GM19324 (cell line): ENCODE results near the gene VPS35L.

Source experiments
- ATAC-seq: cut with Tn5 transposase; IDR thresholded peaks from one replicate; pipeline ENCODE4 v1.9.1; 2021; ENCODE audit warnings: mild to moderate bottlenecking, moderate library complexity; ENCODE audit not compliant: unreplicated experiment, low FRiP score

Gene VPS35L

DNA sequence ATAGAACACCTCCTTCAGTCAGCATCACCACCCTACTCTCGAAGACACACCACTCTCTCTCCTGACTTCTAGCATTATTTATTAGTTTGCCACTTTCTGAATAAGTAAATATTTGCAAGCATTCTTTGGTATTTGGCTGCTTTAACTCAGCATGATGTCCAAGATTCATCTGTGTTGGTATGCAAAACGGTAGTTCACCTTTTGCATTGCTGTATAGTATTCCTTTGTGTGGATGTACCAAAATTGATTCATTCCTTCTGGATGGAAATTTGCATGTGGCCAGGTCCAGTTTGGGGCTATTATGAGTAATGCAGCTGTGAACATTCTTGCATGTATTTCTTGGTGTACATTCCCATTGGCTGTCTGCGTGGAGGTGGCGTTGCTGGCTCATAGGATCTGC lies 129.7 kb downstream of the VPS35L start:
- ATAC-seq: no peak

GRCh38 chr16:19687279-19687678 lies 131.8 kb downstream of the VPS35L start:
- ATAC-seq: no peak

DNA sequence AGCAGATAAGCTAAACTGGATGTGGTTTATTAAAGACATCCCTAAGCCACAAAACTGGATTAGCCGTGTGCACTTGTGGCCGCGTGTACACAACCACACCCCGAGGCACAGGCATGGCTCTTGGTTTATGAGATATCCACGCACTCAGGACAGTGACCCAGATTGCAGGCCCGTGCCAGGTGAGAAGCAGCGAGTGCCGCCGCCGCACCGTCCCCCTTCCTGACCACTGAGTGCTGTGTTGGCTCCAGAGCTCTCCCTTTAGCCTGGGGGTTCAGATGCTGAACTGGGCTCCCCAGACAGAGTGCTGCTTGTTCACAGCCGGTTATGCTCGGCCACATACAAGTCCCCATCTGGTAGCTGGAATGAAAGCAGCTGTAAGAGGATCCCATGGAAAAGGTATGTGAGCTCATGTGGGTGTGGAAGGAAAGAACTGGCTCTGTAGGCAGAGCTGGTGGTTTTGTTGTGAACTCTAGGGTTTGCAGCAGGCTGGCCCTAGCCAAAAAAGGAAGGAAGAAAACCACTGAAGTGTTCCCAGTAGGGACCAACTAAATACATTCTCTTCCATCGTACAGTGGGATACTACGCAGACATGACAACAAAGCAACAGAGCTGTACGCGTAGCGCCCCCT lies 133.0 kb downstream of the VPS35L start:
- ATAC-seq: no peak

DNA sequence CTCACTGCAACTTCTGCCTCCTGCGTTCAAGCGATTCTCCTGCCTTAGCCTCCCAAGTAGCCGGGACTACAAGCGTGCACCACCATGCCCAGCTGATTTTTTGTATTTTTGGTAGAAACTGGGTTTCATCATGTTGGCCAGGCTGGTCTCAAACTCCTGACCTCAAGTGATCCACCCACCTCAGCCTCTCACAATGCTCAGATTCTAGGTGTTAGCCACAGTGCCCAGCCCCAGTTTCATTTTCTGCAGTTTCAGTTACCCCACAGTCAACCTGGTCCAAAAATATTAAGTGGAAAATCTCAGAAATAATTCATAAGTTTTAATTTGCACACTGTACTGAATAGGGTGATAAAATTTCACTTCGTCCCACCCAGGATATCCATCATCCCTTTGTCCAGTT lies 133.8 kb downstream of the VPS35L start:
- ATAC-seq: no peak

GRCh38 chr16:19690196-19690595 lies 134.7 kb downstream of the VPS35L start:
- ATAC-seq: no peak

DNA sequence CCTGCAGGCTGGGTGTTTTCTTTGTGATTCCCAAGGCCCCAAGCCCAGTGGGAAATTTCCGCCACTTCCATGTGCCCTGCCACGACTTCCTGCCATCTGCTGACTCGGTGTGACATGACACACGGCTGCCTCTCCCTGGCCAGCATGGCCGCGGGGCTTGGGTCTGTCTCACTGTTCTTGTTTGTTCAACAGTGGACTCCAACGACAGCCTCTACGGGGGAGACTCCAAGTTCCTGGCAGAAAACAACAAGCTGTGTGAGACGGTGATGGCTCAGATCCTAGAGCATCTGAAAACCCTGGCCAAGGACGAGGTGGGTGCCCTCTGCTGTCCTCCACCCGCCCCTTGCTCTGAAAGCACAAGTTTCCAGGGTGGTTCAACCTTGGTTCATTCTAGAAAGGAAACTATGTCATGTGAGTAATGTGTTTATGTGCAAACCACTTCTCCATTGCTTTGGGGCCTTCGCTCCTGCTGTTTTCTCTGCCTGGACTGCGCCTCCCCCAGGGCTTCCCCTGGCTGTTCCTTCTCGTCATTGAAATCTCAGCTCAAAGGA lies 135.7 kb downstream of the VPS35L start:
- no peak for ATAC-seq

GRCh38 chr16:19694989-19695388 lies 139.5 kb downstream of the VPS35L start:
- no peak for ATAC-seq

DNA sequence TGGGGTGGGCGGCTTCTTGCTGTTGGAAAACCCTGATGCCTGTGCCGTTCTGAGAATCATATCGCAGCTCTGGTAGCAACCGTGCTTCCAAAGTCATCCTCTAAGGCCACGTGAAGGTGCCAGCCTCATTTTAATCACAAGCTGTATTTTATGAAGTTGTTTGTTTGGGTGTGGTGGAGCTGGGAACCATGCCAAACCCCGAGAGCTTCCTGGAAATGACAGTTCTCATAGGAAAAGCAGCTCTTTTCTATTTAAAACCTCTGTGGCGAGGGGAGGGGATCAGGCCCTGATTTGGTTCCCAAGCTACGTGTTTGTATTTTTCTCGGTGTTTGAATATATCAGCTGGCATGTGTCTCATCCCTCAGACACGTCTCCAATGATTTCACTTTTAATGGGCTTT lies 140.8 kb downstream of the VPS35L start:
- no peak for ATAC-seq

- ATAC-seq: no peak
Measured at GRCh38 chr16:19696961-19697360, 141.5 kb downstream of the VPS35L start.

GRCh38 chr16:19697756-19698318 lies 142.3 kb downstream of the VPS35L start:
- ATAC-seq: no peak

GRCh38 chr16:19698480-19699465 lies 143.3 kb downstream of the VPS35L start:
- ATAC-seq: no peak

DNA sequence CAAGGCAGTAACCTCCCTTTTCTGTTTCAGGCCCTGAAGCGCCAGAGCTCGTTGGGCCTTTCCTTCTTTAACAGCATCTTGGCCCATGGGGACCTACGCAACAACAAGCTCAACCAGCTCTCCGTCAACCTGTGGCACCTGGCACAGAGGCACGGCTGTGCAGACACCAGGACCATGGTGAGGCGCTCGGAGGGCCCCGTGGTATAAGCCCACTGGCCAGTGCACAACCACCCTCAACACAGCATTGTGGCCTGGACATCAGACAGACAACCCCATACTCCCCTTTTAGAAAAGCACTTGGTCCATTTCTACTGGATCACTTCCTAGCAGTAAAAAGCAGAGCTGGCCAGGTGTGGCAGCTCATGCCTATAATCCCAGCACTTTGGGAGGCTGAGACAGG lies 144.0 kb downstream of the VPS35L start:
- ATAC-seq: no peak

DNA sequence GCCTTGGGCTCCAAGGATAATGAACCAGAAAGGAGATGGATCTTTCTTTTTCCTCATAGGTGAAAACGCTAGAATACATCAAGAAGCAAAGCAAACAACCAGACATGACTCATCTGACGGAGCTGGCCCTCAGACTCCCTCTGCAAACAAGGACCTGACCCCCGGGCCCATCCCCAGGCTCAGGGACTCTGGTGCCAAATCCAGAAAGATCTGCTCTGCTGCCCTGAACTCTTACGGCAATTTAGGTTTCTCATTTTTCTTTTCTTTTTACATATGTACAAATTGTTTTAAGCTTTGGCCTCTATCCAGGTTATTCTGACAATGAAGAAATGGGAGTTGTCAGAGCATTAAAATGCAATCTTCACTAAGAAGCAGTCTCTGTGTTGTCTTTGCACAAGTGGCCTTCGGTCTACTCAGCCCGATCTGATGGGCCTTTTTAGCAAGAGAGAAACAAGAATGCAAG lies 144.8 kb downstream of the VPS35L start:
- ATAC-seq: no peak

DNA sequence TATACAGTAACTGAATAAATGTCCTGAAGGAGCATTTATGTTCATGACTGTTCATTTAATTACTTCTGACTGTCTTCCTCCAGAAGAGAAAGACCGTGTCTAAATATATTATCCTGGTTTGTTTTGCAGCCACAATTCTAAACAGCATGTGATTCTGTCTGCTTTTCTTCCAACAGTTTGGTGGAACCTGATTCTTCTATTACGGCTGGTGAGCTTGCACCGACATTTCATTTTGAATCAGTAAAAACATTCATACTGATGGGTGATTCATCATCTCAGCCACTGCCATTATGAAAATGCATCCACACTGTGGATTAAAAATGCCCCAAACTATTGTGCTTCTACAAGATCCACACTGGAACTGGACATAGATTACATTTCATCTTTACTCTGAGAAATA lies 145.6 kb downstream of the VPS35L start:
- no peak for ATAC-seq

GRCh38 chr16:19703172-19703889 lies 147.8 kb downstream of the VPS35L start:
- no peak for ATAC-seq

GRCh38 chr16:19704321-19705145 lies 149.0 kb downstream of the VPS35L start:
- no peak for ATAC-seq

GRCh38 chr16:19705146-19705501 lies 149.6 kb downstream of the VPS35L start:
- ATAC-seq: no peak

GRCh38 chr16:19705843-19706242 lies 150.3 kb downstream of the VPS35L start:
- no peak for ATAC-seq

DNA sequence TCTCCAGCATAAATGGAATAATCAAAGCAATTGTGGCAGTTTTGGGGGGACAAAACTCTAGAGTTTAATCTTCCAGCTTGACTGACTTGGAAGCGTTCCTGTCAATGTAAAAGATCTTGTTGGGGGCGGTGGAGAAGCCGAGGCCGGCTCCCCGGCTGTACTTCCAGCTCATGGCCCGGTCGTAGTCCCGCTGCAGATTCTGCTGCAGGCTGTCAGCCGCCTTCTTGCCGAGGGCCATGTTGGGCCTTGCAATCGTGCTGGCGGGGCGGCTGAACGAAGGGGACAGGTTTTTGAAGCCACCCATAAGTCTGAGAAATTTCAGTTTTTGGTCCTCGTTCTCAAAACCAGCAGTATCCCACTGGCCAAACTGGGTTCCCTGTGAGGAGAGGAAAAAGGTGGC lies 151.3 kb downstream of the VPS35L start:
- no peak for ATAC-seq
